Fibroblast of skin of back (primary cell): ENCODE measurements around the gene TRMT44.

Experiments used
- DNase-seq: peaks from one replicate; pipeline ENCODE4 v3.0.0-alpha.2; 2013

The TRMT44 gene

DNA sequence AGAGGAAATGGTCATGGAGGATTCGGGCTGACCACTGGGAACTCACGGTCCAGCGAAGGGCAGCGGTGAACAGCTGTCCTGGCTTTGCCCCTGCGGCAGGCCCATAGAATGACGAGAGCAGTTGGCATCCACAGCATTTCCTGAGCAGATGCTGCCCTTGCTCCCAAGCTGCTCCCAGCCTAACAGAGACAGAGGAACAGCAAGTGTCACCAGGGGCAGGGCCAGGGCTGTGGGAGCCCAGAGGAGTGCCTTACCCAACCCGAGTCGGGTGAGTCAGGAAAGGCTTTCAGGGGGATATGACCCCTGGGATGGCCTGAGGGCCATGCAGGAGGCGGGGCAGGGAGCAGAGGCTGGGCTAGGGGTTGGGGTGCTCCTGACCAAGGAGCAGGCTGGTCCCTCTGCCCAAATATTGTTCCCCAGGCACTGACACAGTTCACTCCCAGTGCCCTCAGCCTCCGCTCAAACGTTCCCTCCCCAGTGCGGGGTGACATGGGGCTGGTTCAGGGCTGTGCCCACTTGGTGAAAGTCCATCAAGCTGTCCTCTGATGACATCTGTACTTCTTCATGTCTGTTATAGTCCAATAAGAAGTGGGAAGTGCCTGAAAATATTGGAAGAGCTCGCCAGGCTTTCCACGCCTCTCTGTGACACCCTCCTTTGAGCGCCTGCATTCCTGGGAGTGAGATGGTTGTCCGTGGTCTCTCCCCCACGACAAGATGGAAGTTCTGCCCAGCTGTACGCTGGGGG lies 74.9 kb downstream of the TRMT44 start:
- DNase-seq: peak; percentile 87

DNA sequence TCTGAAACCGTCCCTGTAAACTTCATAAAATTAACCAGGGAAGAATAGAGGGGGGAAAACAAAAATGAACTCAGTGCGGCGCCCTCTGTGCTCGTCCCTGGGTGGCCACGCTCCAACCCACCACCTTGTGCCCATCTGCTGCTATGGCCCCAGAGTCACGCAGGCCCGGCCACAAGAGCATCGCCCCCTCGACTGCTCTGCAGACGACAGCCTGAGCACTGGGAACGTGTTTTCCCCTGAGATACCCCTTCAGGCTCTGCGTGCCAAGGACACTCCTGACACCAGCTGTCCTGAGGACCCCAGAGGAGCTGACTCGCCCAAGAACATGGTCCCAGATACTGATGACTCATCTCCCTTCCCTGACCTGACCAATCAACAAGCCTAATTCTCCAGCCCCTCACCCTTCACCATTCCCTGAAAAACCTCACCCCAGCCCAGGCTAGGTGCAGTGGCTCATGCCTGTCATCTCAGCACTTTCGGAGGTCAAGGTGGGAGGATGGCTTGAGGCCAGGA lies 75.5 kb downstream of the TRMT44 start:
- DNase-seq: peak; percentile 60

DNA sequence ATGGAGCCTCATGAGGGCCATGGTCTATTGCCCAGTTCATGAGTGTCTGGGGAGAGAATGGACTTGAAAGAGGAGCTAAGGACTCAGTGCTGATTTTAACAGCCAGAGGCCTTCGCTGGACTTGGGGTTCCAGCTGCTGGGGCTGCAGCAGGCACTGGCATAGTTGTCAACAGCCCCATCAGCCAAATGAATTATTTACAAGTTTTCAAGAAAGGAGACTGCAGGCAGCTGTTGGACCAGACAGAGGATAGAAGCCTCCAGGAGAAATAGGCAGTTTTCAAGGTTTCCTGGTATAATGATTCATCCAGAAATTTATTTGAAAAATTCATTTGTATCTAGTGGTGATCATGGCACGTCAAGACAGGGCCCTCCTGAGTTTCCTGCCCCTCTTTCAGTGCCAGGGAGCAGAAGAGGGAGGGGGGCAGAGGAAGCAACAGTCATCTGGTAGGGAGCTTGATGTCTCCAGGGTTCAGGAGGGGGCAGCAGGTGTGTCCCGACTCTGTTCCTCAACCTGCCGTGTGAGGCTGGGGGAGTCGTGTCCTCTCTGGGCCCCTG lies 76.5 kb downstream of the TRMT44 start:
- DNase-seq: peak; percentile 48

DNA sequence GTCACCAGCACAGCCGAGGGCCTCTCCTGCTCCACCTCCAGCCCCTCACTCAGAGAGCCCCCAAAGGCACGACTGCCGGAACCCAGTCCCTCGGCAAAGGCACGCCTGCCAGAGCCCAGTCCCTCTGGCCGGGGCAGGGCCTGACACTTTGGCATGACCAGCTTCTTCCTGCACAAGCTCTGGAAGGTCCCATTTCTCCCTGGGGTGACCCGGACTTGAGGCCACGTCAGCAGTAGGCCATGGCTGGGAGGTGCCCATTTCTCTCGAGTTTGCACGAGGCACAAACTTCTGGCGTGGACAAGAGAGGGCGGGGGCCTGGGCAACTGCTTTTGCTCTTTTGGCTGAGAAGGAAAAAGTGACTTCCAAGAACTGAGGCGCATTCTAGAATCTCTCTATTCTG lies 77.4 kb downstream of the TRMT44 start:
- DNase-seq: no peak

DNA sequence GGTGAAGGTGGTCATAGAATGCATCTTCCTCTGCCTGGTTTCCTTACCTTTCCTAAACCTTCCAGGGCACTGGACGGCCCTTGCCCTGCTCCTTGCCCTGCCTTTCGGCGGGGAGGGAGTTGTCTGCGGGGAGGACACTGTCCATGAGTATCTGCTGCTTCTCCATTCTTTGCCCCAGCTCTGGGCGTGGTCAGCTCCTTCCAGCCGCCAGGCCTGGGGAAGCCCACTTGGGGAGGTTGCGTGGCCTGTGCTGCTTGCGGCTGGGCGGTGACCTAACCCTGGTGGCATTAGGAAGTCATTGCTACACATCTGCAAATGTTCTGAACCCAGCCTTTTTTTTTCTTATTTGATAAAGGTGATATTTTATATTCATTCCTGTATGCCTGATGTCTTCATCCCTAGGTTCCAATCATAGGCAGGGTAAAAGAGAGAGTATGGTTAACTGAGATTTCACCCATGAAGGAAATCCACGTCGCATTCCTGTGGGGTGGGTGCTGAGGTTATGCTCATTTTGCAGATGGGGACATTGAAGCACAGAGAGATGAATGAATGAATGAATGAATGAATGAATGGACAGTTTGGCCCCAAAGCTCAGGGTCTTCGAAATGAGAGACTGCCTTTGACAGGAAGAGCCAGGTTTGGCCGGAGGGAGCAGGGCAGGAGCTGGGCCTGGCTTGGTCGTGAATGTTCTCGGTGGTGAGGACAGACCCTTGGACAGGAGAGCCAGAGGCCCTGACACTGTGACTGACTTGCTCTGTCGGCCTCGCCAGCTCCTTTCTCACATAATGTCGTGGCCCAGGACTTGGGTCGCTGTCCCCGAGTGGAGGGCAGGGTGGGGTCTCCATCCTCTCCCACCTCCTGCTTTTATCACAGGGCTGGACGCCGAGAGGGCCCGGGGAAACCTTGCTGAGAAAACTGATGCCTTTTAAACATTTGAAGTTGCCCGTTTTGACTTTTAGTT lies 81.9 kb downstream of the TRMT44 start:
- no peak for DNase-seq

DNA sequence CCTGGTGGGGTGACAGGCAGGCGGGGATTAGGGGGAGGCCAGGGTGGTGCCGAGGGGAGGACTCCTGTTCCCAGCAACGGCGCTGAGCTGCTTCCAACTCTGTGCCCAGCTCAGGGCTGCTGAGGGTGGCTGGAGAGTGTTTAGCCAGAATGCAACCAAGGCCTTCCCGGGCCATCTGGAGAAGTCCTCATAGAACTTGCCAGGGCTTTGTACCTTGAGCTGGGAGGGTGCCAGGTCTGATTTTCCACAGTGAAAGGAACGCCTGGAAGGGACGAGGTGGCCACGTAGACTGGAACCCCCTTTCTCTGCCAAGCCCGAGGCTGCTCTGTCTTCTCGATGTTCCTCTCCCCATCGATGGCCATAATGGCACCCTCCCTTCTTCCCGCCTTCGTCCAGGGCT lies 82.6 kb downstream of the TRMT44 start:
- no peak for DNase-seq

DNA sequence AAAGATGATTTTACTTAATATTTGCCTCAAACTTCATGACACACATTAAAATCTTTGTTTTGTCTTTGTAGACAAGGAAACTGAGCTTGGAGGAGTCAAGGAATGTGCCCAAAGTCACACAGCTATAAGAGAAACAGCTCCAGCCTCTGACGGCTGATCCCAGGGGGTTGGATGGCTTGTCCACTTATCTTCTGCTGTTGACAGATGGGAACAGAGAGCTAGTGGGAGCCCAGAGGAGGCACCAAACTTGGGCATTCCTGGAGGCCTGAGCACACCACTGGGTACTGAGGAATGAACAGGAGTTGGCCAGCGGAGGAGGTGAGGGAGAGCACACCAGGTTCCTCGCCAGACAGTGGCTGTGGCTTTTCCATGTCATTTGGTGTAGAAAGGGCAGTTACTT lies 83.2 kb downstream of the TRMT44 start:
- DNase-seq: peak; percentile 80

DNA sequence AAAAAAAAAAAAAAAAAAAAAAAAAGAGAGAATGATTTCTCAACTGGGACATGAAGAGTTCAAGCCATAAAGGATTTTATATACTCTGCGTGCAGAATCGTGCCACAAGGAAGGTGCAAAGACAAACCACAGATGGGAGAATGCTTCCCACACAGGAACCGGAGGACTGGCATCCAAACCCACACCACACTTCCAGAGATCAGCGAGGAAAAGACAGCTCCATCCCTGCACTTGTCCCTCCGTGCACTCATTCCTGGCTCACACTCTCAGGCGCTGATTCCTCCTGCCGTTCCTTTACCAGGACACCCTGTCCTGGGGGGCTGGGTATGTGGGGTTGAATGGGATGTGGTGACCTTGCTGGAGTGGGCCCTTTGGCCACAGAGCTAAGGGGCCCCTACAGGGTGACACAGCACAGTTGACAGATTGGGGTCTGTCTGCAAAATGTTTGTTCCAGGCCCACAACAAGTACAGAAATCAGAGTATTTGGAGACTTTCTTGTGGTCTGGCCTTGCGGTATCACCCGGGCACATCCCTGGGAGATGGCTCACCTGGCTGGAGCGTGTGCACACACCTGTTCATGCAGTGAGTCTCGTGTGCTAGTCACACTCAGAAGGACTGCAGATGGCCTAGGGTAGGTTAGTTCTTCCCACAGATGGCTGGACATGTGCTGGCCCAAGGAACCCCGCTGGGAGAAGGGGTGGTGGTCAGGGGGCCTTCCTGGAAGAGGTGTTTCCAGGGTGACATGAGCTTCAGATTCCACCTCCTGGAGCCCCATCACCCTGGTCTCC lies 84.2 kb downstream of the TRMT44 start:
- no peak for DNase-seq

DNA sequence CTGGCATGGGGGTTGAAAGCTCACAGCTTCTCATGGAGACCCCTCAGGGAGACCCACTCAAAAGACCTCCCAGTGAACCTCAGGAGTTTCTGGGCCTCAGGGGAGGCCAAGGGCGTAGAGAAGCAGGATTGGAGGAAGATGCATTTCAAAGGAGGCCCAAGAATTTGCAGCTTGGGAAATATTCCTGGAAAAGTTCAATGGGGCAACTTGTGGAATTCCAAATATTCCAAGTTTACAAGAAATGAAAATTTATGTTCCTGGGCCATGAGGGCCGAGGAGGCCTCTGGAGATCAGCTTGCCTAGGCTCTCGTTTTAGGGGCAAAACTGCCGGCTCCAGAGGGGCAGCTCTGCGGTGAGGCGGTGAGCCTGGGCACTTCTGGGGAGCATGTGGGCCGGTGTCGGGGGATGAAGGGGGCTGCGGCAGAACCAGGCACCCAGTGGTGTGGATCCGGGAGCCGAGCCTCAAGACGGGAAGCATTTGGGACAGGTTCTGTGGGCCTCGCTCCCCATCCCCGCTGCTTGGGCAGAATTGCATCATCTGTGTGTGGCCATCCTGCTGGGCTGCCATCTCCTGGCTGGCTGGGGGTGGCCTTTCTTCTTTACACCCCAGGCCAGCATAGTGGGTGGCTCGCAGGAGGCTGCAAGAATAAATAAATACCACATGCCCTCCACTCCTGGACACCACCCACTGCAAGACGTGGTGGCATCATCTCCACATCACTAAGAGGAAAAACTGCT lies 85.0 kb downstream of the TRMT44 start:
- DNase-seq: peak; percentile 82
